Omental fat pad (tissue), 4 donors: ENCODE data around the gene SLC24A3. TPM values are rescaled to one million over a fixed set of nuclear protein-coding genes. Genes with fewer than 3 reads are reported as not detected.

Experiments
- ATAC-seq: fragments of 150-250 bp; one replicate; pipeline ENCODE4 v1.9.1; 2016; ENCODE audit warnings: mild to moderate bottlenecking, moderate library complexity; ENCODE audit not compliant: low FRiP score
- DNase-seq: peaks from one replicate; pipeline ENCODE4 v3.0.0-alpha.2; 2019; ENCODE audit warnings: low spot score
- CTCF ChIP-seq, 3 donors: fragments of 450-650 bp; IDR thresholded peaks; one replicate each; pipeline ENCODE4 v1.5.1; 2016 to 2017; ENCODE audit warnings: antibody characterized with exemption in 3 of 3, mild to moderate bottlenecking in 3 of 3, moderate library complexity in 2 of 3
- total RNA-seq, 4 donors: library from RNA; depleted of rRNA; stranded (reverse); fragments of >200 nt; gene quantifications; one replicate each; pipeline ENCODE4 v1.1.0, GENCODE V29; 2016

Gene SLC24A3
- total RNA-seq, 4 donors from 2014 or later = 6.3 to 14.0 (median 9.2) TPM

- no peak for DNase-seq
- no peak for ATAC-seq
- no peak for TF ChIP-seq CTCF (IDR thresholded peaks at IDR 0.05)
Measured at GRCh38 chr20:19714579-19714840, 502.1 kb downstream of the SLC24A3 start.

- ATAC-seq (no peak), DNase-seq (no peak)
- no peak for TF ChIP-seq CTCF (IDR thresholded peaks at IDR 0.05)
Measured at GRCh38 chr20:19715986-19716385, 503.5 kb downstream of the SLC24A3 start.

- ATAC-seq (no peak), DNase-seq (no peak)
- no peak for TF ChIP-seq CTCF (IDR thresholded peaks at IDR 0.05)
Measured at GRCh38 chr20:19718880-19719279, 506.4 kb downstream of the SLC24A3 start.

GRCh38 chr20:19720991-19721390 is 508.5 kb downstream of the SLC24A3 start:
- DNase-seq (no peak), ATAC-seq (no peak)
- TF ChIP-seq CTCF (IDR thresholded peaks at IDR 0.05) = no peak

GRCh38 chr20:19723051-19723450 is 510.6 kb downstream of the SLC24A3 start:
- ATAC-seq (no peak), DNase-seq (no peak)
- no peak for TF ChIP-seq CTCF (IDR thresholded peaks at IDR 0.05)

- TF ChIP-seq CTCF (IDR thresholded peaks at IDR 0.05) = no peak
- DNase-seq (no peak), ATAC-seq (no peak)
Measured at GRCh38 chr20:19723813-19724430, 511.5 kb downstream of the SLC24A3 start.

GRCh38 chr20:19725373-19725772 is 512.9 kb downstream of the SLC24A3 start:
- no peak for ATAC-seq

More at GRCh38 chr20:19725373-19725772, 512.9 kb downstream of the SLC24A3 start:
- no peak for DNase-seq
- no peak for TF ChIP-seq CTCF (IDR thresholded peaks at IDR 0.05)
